Measurements from ENCODE around the gene EPN2.

GRCh38 chr17:19260958-19261357, 23.8 kb downstream of the EPN2 start:
- TF ChIP-seq CTCF (IDR thresholded peaks at IDR 0.05) (no peak), POLR2A (IDR thresholded peaks at IDR 0.05) (no peak), EP300 (IDR thresholded peaks at IDR 0.05) (no peak)

Data from tibial nerve (tissue), 4 donors.